NCI-H510A (cell line): ENCODE results near the gene HTT-AS.
A peak's percentile ranks its signal among the peaks of the same experiment; 100 is the strongest.
"Not testable (repeated sequence)": the region's sequence is repeated elsewhere in the genome, so short reads cannot be mapped to it uniquely, and the experiment has no call there.

ENCODE experiments used
- DNase-seq: peaks from one replicate; lab custom pipeline; 2025; lab: John Stamatoyannopoulos, UW

Gene HTT-AS

DNA sequence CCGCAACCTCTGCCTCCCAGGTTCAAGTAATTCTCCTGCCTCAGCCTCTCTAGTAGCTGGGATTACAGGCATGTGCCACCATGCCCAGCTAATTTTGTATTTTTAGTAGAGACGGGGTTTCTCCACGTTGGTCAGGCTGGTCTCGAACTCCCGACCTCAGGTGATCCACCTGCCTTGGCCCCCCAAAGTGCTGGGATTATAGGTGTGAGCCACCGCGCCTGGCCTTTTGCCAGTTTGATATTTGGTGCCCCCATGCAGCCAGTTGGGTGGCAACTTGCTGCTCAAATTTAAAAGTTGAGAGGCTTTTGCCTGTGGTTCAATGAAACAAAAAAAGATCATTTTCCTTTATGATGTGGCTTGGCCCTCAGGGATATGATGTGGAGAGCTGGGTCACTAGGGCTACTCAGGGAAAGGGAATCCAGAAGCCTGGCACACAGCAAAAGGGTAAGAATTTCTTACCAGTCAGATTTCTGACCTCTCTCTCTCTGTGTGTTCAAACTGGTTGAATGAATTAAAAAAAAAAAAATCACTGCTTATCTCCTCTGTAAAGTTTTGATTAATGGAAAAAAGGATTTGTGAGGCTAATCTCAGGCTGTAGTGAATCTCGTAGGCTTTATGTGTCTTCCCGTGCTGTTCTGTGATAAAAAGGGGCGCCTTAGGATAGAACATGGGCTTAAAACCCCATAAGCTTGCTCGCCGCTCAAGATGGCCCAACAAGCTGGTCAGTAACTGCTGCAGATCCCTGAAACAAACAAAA is 23.0 kb downstream of the HTT-AS start:
- not testable (repeated sequence) for DNase-seq

- DNase-seq: peak; percentile 41
Observed at GRCh38 chr4:3047464-3048286, 26.7 kb downstream of the HTT-AS start.

GRCh38 chr4:3046623-3047022 is 27.7 kb downstream of the HTT-AS start:
- no peak for DNase-seq

- DNase-seq: no peak
Observed at GRCh38 chr4:3046162-3046561, 28.2 kb downstream of the HTT-AS start.

- DNase-seq: no peak
Observed at GRCh38 chr4:3044870-3045819, 29.2 kb downstream of the HTT-AS start.

DNA sequence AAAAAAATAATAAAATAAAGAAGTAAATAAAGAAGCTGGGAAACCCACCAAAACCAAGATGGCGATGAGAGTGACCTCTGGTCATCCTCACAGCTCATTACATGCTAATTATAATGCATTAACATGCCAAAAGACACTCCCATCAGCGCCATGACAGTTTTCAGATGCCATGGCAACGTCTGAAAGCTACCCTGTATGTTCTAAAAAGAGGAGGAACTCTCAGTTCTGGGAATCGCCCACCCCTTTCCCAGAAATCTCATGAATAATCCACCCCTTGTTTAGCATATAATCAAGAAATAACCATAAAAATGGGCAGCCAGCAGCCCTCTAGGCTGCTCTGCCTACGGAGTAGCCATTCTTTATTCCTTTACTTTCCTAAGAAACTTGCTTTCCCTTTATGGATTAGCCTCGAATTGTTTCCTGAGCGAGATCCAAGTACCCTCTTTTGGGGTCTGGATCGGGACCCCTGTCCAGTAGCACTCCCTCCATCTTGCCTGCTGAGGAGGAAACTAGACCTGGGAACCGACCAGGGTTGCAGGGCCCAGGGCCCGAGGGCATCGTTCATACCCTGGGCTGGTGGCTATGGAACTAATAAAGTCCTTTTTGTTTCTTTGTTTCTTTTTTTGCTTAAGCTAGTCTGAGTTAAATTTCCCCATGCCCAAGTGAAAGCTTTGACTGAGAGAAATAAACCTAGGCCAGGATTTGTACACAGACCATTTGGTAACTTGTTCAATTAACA is 30.9 kb downstream of the HTT-AS start:
- DNase-seq: no peak

DNA sequence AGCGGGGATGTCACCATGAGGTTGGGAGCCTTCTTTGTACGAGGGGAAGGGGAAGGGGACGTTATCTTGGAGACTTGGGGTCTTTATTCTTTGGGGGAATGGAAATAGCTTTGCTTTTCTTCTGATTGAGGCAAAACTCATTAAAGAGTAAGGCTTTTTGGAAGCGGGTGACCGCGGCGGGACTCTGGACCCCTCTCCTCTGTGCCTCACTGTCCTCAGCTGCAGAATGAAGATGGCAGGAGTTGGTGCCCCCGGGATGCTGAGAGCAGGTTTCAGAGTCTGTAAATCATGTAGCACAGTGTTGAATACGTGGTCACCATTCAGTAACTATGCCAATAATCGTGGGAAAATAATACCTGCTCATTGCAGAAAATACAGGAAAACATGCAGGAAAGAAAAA is 32.1 kb downstream of the HTT-AS start:
- no peak for DNase-seq

GRCh38 chr4:3041192-3042142 is 32.9 kb downstream of the HTT-AS start:
- DNase-seq: peak; percentile 45

GRCh38 chr4:3040452-3041191 is 33.7 kb downstream of the HTT-AS start:
- no peak for DNase-seq

DNA sequence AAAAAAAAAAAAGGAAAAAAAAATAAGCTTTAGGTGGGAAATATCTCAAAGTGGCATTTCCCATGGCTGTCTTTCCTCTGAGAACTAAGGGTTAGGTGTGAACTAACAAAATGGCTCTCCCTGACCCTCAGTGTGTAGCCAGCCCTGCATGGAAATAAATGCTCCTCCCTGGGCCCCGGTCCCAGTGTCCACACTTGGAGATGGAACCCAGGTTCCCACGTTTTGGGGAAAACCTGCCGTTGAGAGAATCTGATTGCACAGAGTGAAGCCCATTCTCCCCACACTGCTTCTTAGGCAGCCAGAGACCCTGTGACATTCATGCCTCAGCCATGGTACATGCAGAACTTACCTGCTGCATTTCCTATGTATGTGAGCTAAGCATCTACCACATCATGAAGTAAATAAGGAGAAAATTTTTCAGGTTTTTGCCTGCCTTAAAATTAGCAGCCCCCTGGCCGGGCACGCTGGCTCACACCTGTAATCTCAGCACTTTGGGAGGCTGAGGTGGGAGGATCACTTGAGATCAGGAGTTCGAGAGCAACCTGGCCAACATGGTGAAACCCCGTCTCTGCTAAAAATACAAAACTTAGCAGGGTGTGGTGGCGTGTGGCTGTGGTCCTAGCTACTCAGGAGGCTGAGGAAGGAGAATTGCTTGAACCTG is 34.5 kb downstream of the HTT-AS start:
- no peak for DNase-seq

DNA sequence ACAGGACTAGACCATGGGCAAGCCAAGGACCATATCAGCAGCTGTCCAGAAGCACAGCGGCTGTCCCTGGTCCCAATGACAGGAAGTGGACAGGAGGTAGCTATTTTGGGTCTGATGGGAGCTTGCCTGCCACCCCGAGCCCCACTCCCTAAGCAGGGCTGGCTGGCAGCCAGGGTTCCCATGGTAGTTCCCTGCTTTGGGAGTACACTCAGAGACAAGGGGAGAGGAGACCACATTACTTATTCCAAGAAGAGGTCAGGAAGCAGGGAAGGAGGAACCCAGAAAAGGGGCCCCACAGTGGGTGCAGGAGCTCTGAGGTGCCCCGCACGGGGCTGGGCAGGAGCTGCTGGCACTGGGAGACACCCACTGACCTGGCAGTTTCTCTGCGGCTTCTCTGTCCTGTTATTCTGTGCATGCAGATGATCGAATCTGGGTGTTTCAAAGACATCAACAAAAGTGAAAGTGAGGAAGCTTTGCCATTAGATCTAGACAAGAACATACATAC is 36.3 kb downstream of the HTT-AS start:
- no peak for DNase-seq

DNA sequence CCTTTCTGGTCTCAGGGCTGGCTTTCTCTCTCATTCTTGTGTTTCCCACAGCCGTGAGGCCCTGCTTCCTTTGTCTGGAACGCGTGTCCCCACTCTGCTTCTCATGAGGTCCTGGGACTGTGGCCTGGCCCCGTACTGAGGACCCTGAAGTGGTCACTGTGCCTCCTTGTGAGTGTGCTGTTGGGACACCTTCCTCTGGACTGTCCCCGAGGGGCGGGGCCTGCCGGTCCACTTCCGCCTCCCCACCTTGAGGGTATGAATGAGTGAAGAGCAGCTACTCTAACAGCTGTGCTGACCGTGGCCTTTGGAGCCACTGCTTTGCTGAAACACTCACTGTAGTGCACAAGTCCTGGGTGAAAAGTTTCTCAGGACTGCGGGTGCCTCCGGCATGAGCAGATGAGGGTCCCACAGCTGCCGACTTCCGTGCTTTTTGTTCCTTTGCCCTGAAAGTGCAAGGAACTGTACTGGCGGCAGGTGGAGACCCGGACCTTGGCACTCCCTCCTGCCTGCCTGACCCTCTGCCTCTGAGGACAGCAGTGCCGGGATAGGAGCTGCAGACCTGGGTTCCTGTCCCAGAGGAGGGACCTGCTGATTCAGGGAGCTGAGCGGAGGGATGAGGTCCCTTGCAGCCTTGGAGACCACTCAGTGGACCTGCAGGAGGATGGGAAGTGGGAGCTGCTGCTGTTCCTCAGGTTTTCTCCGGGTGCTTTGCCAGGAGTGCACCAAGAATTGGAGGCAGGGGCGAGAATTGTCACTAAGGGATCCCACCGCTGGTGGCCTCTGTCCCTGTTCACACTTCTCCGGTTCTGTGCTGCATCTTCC is 38.0 kb downstream of the HTT-AS start:
- no peak for DNase-seq

GRCh38 chr4:3035674-3036073 is 38.7 kb downstream of the HTT-AS start:
- no peak for DNase-seq

DNA sequence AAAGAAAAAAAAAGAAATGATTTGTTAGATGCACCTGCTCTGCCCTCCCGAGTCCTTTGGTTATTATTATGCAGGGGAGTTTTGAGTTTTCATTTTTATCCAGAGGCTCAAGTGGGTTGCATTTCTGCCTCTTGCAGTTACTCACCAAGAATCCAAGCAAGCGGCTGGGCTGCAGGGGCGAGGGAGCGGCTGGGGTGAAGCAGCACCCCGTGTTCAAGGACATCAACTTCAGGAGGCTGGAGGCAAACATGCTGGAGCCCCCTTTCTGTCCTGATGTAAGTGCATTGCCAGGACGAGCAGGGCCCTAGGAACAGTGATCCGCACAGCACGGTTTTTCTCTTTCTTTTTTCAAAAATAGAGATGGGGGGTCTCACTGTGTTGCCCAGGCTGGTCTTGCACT is 39.1 kb downstream of the HTT-AS start:
- DNase-seq: no peak

- no peak for DNase-seq
Observed at GRCh38 chr4:3034231-3034630, 40.1 kb downstream of the HTT-AS start.

DNA sequence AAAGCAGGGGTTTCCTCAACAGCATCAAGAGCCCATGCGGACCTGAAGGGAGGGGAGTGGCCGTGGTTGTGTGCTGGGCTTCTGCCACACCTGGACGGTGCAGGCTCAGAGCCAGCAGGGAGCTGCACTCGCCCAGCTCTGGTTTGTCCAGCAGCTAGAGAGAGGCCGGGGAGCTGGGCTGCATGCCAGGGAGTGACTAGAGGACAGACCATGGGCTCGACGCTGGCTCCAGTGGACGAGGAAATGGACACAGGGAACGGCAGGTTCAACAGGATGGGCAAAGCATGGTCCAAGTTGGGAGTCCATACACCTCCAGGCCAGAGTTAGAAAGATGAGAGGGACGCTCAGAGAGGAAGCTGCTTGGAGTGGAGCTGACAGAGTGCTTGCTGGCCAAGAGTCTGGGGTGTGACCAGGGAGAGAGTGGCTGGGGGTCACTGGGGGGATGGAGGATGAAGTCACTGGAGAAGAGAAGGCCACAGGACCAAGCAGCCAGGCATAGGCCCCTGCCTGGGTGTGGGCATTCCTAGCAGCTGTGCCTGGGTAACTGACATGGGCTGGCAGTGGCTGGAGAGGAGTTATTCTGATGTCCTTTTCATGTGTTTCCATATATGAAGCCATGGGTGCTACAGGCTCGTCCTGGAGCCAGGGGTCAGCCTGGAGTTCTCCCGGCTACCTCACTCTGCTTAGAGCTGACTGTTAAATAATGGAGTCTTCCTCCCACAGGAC is 42.8 kb downstream of the HTT-AS start:
- DNase-seq: no peak
